Measurements from ENCODE around the gene INF2.

GRCh38 chr14:104669697-104670096 is 19.7 kb upstream of the INF2 start:
- no peak for TF ChIP-seq EZH2phosphoT487 (IDR thresholded peaks at IDR 0.05; ENCODE audit: insufficient read depth, low read depth)
- TF ChIP-seq EZH2 (IDR thresholded peaks at IDR 0.05; ENCODE audit: insufficient read depth, poor library complexity, severe bottlenecking) = no peak

Data from GM23248 (cell line).